Body of pancreas (tissue), 4 donors: Measurements from ENCODE around the gene NKAIN2.

ENCODE experiments used
- POLR2A ChIP-seq, 3 donors: fragments of 450-650 bp; IDR thresholded peaks; one replicate each; pipeline ENCODE4 v1.6.1; 2016; ENCODE audit warnings: antibody characterized with exemption in 3 of 3, mild to moderate bottlenecking in 2 of 3
- TF ChIP-seq, protein P1 (sequence below), 7 experiments: fragments of 450-650 bp in 4 of 7; fragments of 200-600 bp in 3 of 7; sonication (generic) in 3 of 7; IDR thresholded peaks; one replicate each; pipeline ENCODE4 v1.5.1; 2016 to 2019; ENCODE audit warnings: antibody characterized with exemption in 7 of 7

DNA sequence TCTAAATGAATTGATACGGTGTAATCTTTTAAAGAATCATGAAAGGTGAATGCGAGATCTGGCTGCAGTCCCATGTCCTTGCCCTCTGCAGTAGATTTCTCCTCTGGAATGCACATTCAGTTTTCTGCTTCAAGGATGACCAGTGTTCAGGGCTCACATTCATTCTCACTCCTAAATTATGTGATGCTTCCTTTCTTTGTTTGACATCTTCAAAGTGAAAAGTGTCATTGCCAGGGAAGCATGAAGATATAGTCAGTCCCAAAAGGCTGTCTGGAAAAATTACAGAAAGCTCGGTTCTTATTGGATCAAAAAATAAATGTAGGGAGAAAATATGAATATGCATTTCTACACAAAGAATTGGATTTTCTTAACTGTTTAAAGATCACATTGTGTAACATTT, 395.6 kb downstream of the NKAIN2 start:
- TF ChIP-seq, protein P1, sequence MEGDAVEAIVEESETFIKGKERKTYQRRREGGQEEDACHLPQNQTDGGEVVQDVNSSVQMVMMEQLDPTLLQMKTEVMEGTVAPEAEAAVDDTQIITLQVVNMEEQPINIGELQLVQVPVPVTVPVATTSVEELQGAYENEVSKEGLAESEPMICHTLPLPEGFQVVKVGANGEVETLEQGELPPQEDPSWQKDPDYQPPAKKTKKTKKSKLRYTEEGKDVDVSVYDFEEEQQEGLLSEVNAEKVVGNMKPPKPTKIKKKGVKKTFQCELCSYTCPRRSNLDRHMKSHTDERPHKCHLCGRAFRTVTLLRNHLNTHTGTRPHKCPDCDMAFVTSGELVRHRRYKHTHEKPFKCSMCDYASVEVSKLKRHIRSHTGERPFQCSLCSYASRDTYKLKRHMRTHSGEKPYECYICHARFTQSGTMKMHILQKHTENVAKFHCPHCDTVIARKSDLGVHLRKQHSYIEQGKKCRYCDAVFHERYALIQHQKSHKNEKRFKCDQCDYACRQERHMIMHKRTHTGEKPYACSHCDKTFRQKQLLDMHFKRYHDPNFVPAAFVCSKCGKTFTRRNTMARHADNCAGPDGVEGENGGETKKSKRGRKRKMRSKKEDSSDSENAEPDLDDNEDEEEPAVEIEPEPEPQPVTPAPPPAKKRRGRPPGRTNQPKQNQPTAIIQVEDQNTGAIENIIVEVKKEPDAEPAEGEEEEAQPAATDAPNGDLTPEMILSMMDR (IDR thresholded peaks at IDR 0.05), result no peak
- no peak for TF ChIP-seq POLR2A (IDR thresholded peaks at IDR 0.05)
